Measurements from ENCODE around the gene METTL26. TPM values are rescaled to one million over a fixed set of nuclear protein-coding genes. Genes with fewer than 3 reads are reported as not detected.

Gene METTL26
- total RNA-seq, 2 donors from 2014 or later, result 76.8 to 115 TPM

DNA sequence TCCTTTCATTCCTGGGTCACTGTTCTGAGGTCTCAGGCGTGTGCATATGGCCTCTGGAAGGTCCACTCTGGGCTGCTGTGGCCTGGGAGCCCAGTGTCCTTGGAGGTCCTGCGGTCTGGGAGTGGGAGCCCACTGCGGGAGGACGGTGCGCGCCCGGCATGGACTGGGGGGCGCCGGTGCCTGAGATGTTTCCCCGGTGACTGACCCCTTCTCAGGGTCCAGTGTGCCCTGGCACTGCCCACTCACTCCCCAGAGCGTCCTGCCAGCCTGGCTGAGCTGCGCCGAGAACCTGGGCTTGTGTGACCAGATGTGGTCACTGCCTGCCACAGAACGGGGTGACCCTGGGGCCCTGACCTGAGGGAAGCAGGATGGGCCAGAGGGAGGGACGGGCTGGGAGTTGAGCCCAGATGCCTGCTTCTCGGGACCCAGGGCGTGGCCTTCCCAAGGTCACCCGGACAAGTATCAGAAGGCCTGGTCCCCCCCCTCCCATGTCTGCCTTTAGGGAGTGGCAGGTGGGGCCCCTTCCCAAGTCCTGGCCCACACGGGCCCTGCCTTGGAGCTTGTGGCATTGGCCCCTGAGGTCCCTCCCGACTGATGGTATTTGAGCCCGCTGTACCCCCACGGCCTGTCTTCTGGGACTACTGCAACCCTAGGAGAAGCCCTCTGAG, 38.2 kb upstream of the METTL26 start:
- no peak for ATAC-seq
- no peak for DNase-seq
- TF ChIP-seq, protein P1, sequence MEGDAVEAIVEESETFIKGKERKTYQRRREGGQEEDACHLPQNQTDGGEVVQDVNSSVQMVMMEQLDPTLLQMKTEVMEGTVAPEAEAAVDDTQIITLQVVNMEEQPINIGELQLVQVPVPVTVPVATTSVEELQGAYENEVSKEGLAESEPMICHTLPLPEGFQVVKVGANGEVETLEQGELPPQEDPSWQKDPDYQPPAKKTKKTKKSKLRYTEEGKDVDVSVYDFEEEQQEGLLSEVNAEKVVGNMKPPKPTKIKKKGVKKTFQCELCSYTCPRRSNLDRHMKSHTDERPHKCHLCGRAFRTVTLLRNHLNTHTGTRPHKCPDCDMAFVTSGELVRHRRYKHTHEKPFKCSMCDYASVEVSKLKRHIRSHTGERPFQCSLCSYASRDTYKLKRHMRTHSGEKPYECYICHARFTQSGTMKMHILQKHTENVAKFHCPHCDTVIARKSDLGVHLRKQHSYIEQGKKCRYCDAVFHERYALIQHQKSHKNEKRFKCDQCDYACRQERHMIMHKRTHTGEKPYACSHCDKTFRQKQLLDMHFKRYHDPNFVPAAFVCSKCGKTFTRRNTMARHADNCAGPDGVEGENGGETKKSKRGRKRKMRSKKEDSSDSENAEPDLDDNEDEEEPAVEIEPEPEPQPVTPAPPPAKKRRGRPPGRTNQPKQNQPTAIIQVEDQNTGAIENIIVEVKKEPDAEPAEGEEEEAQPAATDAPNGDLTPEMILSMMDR (IDR thresholded peaks at IDR 0.05), result no peak
- TF ChIP-seq POLR2A (IDR thresholded peaks at IDR 0.05), result no peak
- intact Hi-C loops (cut with DNase I), result no loop called here
- Histone ChIP-seq H3K4me1 (peaks cover 34% of the 10 kb centered on the region), H3K4me3 (no peak overlapping the region), H3K36me3 (replicated peaks in 1 of 2; ENCODE audit: insufficient read depth in 1 of 2, low read depth in 2 of 2) (peaks cover 0 to 21% of the 10 kb centered on the region in 2 donors), H3K27me3 (no peaks in the 10 kb centered on the region), H3K27ac (peak overlapping the region in 1 of 4 donors; percentile 12), H3K9me3 (no peaks in the 10 kb centered on the region)
- 40 to 63% methylated on average over 3 to 22 of the region's 22 CpGs for whole genome bisulfite sequencing, 2 donors

DNA sequence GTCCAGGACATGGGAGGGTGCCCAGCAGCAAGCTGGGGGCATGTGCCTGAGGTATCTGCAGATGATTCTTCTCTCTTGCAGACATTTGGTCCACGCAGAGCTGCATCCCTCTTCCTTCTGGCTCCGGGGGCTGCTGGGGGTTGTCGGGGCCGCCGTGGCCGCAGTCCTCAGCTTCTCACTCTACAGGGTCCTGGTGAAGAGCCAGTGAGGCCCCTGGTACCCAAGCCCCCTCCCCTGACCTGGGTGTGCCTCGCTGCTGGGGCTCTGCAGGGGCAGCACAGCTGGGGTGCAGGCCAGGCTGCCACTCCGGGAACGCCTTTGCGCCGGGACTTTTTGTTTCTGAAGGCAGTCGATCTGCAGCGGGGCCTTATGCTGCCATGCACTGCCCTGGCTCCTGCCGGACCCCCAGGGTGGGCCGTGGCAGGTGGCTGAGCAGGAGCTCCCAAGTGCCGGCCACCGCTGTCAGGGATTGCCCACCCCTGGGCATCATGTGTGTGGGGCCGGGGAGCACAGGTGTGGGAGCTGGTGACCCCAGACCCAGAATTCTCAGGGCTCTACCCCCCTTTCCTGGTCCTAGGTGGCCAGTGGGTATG, 37.4 kb upstream of the METTL26 start:
- TF ChIP-seq, protein P1 (IDR thresholded peaks at IDR 0.05), result no peak
- DNase-seq (no peak), ATAC-seq (no peak)
- Histone ChIP-seq H3K9me3 (no peaks in the 10 kb centered on the region), H3K4me3 (no peak overlapping the region), H3K36me3 (replicated peaks in 1 of 2; ENCODE audit: insufficient read depth in 1 of 2, low read depth in 2 of 2) (peaks cover 0 to 21% of the 10 kb centered on the region in 2 donors), H3K4me1 (peaks cover 36% of the 10 kb centered on the region), H3K27ac (no peak overlapping the region), H3K27me3 (no peaks in the 10 kb centered on the region)
- intact Hi-C loops (cut with DNase I), result no loop called here
- WGBS, 2 donors, result 95% methylated on average over 4 to 18 of the region's 18 CpGs

DNA sequence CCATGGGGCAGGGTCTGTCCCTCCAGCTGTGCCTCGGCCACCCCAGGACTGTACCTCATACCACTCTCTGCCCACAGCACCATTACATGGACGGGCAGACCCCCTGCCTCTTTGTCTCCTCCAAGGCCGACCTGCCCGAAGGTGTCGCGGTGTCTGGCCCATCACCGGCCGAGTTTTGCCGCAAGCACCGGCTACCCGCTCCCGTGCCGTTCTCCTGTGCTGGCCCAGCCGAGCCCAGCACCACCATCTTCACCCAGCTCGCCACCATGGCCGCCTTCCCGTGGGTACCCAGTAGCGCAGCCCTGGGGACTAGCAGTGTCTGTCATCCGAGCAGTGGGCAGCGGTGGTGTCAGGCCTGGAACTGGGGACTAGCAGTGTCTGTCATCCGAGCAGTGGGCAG, 36.7 kb upstream of the METTL26 start:
- H3K4me3 ChIP-seq, result no peak overlapping the region
- H3K4me1 ChIP-seq, result peaks cover 37% of the 10 kb centered on the region
- H3K36me3 ChIP-seq (replicated peaks in 1 of 2; ENCODE audit: insufficient read depth in 1 of 2, low read depth in 2 of 2), result peaks cover 0 to 21% of the 10 kb centered on the region in 2 donors
- no peak for DNase-seq
- H3K27me3 ChIP-seq, result no peaks in the 10 kb centered on the region
- no peak for TF ChIP-seq POLR2A (IDR thresholded peaks at IDR 0.05)
- TF ChIP-seq, protein P1 (IDR thresholded peaks at IDR 0.05), result no peak
- ATAC-seq, result no peak
- H3K27ac ChIP-seq, result no peak overlapping the region
- H3K9me3 ChIP-seq, result no peaks in the 10 kb centered on the region
- intact Hi-C loops (cut with DNase I), result no loop called here
- WGBS, 2 donors, result 92 to 100% methylated on average over 3 to 9 of the region's 21 CpGs

DNA sequence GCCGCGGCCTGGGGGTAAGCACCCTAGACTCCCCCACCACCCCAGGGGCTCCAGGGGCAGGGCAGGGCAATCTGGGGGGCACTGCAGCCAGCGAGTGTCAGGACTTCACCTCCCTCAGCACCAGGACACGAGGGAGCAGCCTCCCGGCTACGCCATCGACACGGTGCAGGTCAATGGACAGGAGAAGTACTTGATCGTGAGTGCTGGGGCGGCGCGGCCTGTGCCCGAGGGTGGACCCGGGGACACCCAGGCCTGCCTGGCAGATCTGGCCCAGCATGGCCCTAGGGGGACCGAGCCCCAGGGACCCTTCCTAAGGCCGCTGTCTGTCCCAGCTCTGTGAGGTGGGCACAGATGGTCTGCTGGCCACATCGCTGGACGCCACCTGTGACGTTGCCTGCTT, 36.3 kb upstream of the METTL26 start:
- H3K36me3 ChIP-seq (replicated peaks in 1 of 2; ENCODE audit: insufficient read depth in 1 of 2, low read depth in 2 of 2), result peaks cover 0 to 21% of the 10 kb centered on the region in 2 donors
- ATAC-seq (no peak), DNase-seq (no peak)

More for the DNA sequence above, 36.3 kb upstream of the METTL26 start:
- no peaks in the 10 kb centered on the region for H3K27me3 ChIP-seq
- 92 to 94% methylated on average over 6 to 11 of the region's 19 CpGs for WGBS, 2 donors
- no peak overlapping the region for H3K27ac ChIP-seq
- TF ChIP-seq, protein P1 (IDR thresholded peaks at IDR 0.05), result no peak
- TF ChIP-seq POLR2A (IDR thresholded peaks at IDR 0.05), result no peak
- intact Hi-C loops (cut with DNase I), result no loop called here
- H3K9me3 ChIP-seq, result no peaks in the 10 kb centered on the region
- H3K4me1 ChIP-seq, result peaks cover 42% of the 10 kb centered on the region
- no peak overlapping the region for H3K4me3 ChIP-seq

Data from body of pancreas (tissue), 4 donors.